Epidermal melanocyte (primary cell): ENCODE data around the gene HTATIP2.
"Not testable (repeated sequence)": the region's sequence is repeated elsewhere in the genome, so short reads cannot be mapped to it uniquely, and the experiment has no call there.

Experiments
- DNase-seq: peaks from one replicate; pipeline ENCODE4 v3.0.0; 2011; ENCODE audit warnings: low spot score; ENCODE audit not compliant: insufficient read length

The HTATIP2 gene

GRCh38 chr11:20363500-20364340 is at the start of gene HTATIP2:
Gene HTATIP2, plus strand, starts transcription at chr11:20363714. Its CDS starts 524 bp downstream, at chr11:20364238.
- DNase-seq = no peak

DNA sequence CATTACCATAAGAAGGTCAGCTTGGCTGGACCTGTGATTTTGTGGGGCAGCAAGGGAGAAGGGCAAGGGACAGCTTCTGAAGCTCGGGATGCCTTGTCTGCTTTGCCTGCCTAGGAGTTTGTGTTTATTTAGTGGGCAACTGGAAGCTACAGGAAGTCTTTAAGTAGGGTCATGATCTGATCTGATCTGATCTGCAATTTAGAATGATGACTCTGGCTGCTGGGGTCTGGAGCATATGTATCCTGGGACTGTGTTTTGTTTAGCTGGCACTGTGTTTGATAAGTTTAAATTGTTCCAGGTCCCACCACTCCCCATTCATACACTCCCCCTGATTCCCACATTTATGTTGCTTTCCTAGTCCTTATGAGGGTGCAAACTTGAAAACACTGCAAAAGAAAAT is 47.7 kb upstream of the HTATIP2 start:
- no peak for DNase-seq

DNA sequence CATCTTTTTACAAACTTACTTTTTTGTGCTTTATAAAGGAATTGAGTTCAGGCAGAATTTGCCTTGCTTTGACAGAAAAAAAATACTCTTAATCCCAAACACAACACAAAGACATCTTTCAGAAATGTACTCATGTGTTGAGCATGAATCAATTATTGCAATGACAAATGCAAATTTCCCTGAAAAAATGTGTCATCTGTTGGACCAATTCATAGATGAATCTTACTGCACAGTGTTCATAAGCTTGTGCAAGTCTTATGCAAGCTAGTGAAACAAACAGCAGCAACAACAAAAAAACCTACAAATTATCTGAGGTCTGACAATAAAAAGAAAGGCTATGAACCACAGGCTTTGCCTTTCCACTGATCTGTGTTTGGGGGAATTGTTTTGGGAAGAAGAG is 42.3 kb upstream of the HTATIP2 start:
- DNase-seq = no peak

GRCh38 chr11:20327377-20327935 is 36.1 kb upstream of the HTATIP2 start:
- no peak for DNase-seq

DNA sequence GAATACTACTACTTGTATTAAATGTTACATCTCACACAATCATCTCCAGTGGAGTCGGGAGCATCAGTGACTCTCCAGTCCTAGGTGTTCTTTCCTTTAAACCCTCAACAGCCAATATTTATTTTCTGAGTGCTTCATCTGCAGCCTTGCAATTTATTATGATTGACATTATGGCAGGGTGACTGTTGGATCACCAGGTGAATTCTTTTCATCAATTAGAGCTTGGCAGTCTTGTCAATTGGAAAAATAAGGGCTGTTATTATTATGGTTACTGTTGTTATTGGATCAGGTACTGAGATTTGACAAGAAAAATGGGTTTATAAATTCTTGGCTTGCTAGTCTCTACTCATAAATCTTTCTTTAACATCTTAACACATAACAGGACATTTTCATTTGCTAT is 27.5 kb upstream of the HTATIP2 start:
- DNase-seq = no peak

GRCh38 chr11:20337526-20338154 is 25.9 kb upstream of the HTATIP2 start:
- DNase-seq = no peak

GRCh38 chr11:20342347-20343141 is 21.0 kb upstream of the HTATIP2 start:
- DNase-seq = no peak

DNA sequence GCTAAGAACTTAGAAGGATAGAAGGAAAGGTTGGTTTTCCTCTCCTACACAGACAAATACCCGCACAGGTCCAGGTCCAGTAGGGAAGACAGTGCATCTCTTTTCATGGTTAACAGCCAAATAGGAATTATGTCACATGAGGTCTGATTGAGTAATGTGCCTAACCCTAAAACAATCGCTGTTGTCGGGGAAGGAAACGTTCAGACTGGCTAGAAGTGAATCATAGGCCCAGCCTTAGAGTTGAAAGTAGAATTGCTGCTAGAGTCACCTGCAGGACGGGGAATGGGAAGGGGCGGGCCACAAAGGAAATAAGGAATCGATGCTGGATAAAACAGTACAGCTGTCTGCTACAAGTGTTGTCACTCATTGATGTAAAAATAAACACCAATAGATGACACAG is 12.4 kb upstream of the HTATIP2 start:
- DNase-seq = no peak

DNA sequence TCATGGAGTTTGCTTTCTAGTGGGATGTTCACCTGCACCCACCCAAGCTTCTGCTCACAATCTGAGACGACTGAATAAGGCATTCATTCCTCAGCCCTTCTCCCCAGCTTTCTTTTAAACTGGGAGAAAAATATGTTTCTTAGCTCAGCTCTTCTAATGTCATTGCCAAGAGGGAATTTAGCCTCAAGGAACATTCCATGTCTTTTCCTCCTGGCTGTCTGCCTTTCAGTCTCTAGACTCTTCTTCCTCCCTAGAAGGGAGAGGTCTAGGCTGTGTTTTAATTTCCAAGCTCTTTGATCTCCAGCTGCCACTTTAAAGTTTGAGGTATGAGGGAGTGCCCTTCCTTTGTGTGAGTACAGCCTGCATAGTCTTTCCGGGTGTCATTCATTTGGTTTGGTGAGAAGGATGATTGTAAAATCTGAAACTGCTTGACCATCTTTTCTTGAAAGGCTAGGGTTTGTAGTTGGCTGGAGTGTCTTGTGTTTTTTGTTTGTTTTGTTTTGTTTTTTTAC is 11.7 kb upstream of the HTATIP2 start:
- DNase-seq = no peak

GRCh38 chr11:20353829-20354434 is 9.6 kb upstream of the HTATIP2 start:
- no peak for DNase-seq

GRCh38 chr11:20355221-20356219 is 8.0 kb upstream of the HTATIP2 start:
- DNase-seq = no peak

- DNase-seq = no peak
These were observed 6.4 kb upstream of the HTATIP2 start for GRCh38 chr11:20357150-20357549.

- no peak for DNase-seq
These were observed 2.9 kb upstream of the HTATIP2 start for GRCh38 chr11:20360650-20361049.

DNA sequence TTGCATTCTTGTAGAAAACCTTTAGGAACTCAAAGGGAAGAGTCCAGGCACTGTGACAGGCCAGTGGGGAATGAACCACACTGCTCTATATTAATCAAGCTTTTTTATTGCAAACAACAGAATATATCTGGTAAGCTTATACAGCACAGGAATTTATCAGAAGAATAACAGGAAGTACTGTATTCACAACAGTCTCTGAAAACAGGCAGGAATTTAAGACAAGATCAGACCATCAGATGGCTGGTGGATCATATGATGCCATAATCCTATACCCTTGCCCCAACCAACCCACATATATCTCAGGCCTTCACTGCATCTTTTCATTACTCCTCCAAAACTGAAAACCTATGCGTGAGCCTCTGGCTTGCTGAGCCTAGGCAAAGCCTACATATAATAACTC is 1.0 kb upstream of the HTATIP2 start:
- no peak for DNase-seq

DNA sequence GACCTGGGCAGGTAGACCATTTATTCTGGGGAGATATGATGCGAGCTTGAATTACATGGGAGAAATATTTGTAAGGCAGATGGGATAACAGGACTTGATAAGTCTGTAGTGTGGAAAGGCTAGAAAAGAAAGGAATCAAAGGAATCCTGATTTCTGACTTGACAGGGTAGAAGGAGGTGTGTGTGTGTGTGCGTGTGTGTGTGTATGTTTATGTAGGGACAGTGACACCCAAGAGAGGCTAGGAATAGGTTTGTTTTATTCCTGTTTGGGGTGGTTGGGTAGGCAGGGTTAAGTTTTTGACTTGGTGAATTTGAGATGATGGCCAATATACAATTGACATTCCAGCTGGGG is 390 bp upstream of the HTATIP2 start:
- DNase-seq = no peak

DNA sequence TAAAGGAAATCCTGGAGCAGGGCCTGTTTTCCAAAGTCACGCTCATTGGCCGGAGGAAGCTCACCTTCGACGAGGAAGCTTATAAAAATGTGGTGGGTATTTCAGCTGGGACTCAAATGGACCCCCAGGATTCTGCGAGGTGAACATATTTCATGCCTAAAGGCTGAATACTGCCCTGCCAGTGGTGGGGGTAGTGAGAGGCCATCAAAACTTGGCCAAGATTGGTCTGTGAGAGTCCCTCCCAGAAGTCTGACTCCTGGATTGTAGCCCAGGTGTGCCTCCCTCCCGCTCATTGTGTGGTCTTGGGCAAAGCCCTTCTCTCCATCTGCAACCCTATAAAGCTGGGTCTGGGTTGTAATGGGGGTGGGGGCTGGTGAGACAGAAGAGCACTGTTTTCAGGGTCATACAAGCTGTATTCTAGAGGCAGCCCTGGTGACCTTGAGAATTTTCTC is 853 bp downstream of the HTATIP2 start:
- DNase-seq = no peak

GRCh38 chr11:20365465-20365864 is 2.0 kb downstream of the HTATIP2 start:
- not testable (repeated sequence) for DNase-seq

- DNase-seq = peak; percentile 93
These were observed 3.9 kb downstream of the HTATIP2 start for GRCh38 chr11:20367313-20367948.

- DNase-seq = no peak
These were observed 4.9 kb downstream of the HTATIP2 start for GRCh38 chr11:20368438-20368837.
